ENCODE data around the gene AHRR. TPM values are rescaled to one million over a fixed set of nuclear protein-coding genes. Genes with fewer than 3 reads are reported as not detected.
"Not testable (repeated sequence)": the region's sequence is repeated elsewhere in the genome, so short reads cannot be mapped to it uniquely, and the experiment has no call there.

The AHRR gene
- total RNA-seq, 2 donors from 2014 or later = 0.12 to 0.30 TPM

- H3K27ac ChIP-seq = no peak overlapping the region
- TF ChIP-seq, protein P1, sequence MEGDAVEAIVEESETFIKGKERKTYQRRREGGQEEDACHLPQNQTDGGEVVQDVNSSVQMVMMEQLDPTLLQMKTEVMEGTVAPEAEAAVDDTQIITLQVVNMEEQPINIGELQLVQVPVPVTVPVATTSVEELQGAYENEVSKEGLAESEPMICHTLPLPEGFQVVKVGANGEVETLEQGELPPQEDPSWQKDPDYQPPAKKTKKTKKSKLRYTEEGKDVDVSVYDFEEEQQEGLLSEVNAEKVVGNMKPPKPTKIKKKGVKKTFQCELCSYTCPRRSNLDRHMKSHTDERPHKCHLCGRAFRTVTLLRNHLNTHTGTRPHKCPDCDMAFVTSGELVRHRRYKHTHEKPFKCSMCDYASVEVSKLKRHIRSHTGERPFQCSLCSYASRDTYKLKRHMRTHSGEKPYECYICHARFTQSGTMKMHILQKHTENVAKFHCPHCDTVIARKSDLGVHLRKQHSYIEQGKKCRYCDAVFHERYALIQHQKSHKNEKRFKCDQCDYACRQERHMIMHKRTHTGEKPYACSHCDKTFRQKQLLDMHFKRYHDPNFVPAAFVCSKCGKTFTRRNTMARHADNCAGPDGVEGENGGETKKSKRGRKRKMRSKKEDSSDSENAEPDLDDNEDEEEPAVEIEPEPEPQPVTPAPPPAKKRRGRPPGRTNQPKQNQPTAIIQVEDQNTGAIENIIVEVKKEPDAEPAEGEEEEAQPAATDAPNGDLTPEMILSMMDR (IDR thresholded peaks at IDR 0.05) = no peak
- DNase-seq (ENCODE audit: low spot score) = peak; percentile 21
- H3K4me3 ChIP-seq = no peak overlapping the region
- no peaks in the 10 kb centered on the region for H3K4me1 ChIP-seq
- H3K27me3 ChIP-seq = no peaks in the 10 kb centered on the region
- no peaks in the 10 kb centered on the region for H3K36me3 ChIP-seq
- peaks cover 0 to 21% of the 10 kb centered on the region in 2 donors for H3K9me3 ChIP-seq
Measured at GRCh38 chr5:383621-384020, 62.1 kb downstream of the AHRR start.

- H3K27ac ChIP-seq; H3K4me3 ChIP-seq; DNase-seq (ENCODE audit: low spot score); H3K27me3 ChIP-seq; H3K36me3 ChIP-seq; H3K4me1 ChIP-seq: not testable (repeated sequence)
- H3K9me3 ChIP-seq = peaks cover 0 to 21% of the 10 kb centered on the region in 2 donors
Measured at GRCh38 chr5:384576-384975, 63.1 kb downstream of the AHRR start.

DNA sequence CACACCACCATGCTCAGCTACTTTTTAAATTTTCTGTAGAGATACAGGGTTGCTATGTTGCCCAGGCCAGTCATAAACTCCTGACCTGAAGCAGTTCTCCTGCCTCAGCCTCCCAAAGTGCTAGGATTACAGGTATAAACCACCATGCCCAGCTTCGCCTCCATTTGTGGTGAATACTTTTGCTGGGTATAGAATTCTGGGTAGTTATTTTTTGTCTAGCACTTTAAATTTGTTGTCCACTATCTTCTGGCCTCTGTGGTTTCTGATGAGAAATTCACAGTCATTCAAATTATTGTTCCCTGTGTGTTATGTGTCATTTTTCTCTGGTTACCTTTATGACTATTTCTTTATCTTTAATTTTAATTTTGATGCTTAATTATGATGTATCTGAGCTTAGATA is 63.8 kb downstream of the AHRR start:
- Histone ChIP-seq H3K4me1 (no peaks in the 10 kb centered on the region), H3K36me3 (no peaks in the 10 kb centered on the region), H3K27ac (no peak overlapping the region), H3K27me3 (no peaks in the 10 kb centered on the region), H3K4me3 (no peak overlapping the region), H3K9me3 (peaks cover 0 to 21% of the 10 kb centered on the region in 2 donors)
- peak; percentile 9 for DNase-seq (ENCODE audit: low spot score)
- TF ChIP-seq, protein P1 (IDR thresholded peaks at IDR 0.05) = no peak

DNA sequence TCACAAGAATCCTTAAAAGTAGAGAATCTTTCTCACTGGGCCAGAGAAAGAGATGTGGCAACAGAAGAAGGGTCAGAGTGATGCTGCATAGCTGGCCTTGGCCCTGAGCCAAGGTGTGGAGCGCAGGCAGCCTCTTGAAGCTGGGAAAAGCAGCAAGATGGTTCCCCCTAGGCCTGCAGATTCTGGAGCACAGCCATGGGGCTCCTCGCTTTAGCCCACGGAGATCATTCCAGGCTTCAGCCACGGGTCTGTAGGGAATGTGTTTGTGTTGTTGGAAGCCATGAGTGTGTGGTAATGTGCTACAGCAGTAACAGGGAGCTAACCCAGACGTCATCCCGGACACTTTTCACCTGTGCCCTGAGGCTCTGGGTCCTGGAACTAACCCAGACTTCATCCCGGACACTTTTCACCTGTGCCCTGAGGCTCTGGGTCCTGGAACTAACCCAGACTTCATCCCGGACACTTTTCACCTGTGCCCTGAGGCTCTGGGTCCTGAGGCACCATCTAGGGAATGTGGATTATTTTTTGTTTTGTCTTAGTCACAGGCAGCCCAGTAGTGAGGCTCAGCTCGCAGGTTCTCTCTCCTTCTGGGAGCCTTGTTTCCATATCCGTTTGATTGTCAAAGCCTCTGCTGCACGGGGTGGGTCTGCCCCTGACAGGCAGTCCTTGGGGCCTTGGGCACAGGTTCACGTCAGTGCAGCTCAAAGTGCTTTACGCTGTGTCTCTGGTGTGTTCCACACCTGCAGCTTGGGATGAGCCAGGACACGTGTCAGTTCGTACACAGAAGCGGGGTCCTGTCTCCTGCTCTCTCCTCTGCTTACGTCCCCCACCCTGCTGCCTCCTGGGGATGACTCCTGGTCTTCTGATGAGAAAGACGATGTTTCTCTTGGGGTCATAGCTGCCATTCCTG is 65.2 kb downstream of the AHRR start:
- Histone ChIP-seq H3K27me3 (no peaks in the 10 kb centered on the region), H3K9me3 (peaks cover 0 to 21% of the 10 kb centered on the region in 2 donors), H3K4me3 (no peak overlapping the region), H3K36me3 (no peaks in the 10 kb centered on the region), H3K4me1 (no peaks in the 10 kb centered on the region), H3K27ac (no peak overlapping the region)
- DNase-seq (ENCODE audit: low spot score) = peak; percentile 36
- TF ChIP-seq, protein P1 (IDR thresholded peaks at IDR 0.05) = no peak

GRCh38 chr5:387491-388265 is 66.2 kb downstream of the AHRR start:
- DNase-seq (ENCODE audit: low spot score) = peak; percentile 28
- TF ChIP-seq, protein P1 (IDR thresholded peaks at IDR 0.05) = no peak
- no peaks in the 10 kb centered on the region for H3K27me3 ChIP-seq
- H3K36me3 ChIP-seq = no peaks in the 10 kb centered on the region
- no peaks in the 10 kb centered on the region for H3K4me1 ChIP-seq
- H3K27ac ChIP-seq = no peak overlapping the region
- H3K4me3 ChIP-seq = no peak overlapping the region
- peaks cover 0 to 15% of the 10 kb centered on the region in 2 donors for H3K9me3 ChIP-seq
